Measurements from ENCODE around the gene PIP4K2C.
"Not testable (repeated sequence)": the region's sequence is repeated elsewhere in the genome, so short reads cannot be mapped to it uniquely, and the experiment has no call there.

The PIP4K2C gene

DNA sequence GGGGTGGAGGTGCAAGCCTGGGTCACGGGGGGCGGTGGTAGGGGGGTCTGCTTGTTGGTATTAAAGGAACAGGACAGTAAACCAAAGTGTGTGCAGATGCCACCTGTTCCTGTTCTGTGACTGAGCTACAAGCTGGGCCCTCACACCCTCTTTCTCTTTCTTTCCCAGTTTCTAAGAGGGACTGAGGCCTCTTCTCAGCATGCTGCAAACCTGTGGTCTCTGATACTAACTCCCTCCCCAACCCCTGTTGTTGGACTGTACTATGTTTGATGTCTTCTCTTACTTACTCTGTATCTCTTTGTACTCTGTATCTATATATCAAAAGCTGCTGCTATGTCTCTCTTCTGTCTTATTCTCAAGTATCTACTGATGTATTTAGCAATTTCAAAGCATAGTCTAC lies 6.9 kb upstream of the PIP4K2C start:
- DNase-seq: no peak

DNA sequence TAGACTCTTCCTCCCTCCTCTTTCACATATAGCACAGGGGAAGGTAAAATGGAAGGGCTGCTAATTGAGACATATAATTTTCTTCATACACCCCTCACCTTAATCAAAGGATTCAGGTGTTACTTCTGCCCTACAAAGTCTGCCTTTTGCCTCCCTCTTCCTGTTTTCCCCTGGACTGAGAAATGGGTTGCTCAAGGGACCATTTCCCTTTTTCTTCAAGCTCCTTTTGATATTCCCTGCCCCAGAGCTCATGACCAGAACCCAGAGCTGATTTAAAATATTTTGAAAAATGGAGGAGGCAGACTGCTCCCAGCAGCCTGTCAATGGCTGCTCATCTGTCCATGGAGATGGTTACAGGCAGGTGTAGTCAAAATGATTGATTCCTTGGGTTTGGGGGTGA lies 6.3 kb upstream of the PIP4K2C start:
- DNase-seq: no peak

DNA sequence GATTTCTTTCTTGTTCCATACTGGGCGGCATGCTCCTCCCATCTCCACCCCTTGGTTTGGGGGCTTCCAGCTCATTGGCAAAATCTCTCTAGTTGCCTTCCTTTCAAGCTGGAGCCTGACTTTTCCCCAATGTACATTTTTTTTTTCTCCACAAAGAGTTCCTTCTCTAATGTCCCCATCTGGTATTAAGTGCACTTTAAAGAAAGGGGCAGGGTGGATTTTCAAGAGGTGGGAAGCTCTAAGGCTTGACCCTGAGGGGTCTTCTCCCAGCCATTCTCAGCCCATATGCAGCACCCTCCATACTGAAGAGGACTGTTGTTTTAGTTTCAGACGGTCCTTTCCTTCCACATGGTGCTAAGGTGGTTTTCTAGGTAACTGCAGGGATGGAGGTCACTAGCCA lies 5.8 kb upstream of the PIP4K2C start:
- no peak for DNase-seq

DNA sequence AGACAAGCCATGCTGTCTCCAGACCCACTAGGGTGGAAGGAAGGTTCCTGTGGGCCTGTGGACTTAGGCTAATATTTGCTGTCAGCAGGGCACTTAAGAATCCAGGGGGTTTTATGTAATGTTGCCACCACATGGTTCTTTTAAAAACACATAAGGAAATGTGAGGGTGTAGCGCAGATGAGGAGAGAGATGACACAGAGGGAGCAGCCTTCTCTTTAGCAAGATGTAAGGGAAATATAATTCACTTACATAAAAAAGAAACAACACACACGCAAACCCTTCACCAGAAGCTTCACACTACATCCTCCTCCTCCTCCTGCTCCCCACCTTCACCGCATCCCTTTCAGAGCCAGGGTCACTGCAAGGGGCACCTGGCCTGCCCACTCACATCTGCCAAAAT lies 4.9 kb upstream of the PIP4K2C start:
- DNase-seq: no peak

DNA sequence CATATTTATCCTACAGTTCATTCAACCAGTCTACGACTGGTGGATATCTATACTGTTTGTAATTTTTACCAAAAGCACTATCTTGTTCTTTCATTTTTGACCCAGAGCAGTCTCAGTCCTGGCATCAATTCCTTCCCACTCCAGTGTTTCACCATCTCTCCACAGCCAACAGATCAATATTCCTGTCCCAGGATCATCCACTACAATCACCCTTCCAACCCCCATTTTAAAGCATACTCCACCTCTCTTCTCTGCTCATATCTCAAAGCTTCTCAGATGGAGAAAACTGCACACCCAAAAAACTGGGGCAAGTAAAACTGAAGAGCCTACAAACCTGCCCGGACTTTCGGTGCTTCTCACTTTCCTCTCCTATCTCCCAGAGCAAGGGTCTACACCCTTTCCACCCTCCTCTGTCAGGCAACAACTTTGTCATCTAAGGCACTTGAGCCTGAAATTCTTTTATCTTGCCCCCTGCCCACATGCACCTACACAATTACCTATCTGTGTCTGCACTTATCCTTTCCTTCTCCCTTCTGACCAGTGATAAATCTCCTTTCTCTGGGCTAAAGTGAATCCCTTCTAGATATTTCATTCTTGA lies 4.1 kb upstream of the PIP4K2C start:
- DNase-seq: no peak

DNA sequence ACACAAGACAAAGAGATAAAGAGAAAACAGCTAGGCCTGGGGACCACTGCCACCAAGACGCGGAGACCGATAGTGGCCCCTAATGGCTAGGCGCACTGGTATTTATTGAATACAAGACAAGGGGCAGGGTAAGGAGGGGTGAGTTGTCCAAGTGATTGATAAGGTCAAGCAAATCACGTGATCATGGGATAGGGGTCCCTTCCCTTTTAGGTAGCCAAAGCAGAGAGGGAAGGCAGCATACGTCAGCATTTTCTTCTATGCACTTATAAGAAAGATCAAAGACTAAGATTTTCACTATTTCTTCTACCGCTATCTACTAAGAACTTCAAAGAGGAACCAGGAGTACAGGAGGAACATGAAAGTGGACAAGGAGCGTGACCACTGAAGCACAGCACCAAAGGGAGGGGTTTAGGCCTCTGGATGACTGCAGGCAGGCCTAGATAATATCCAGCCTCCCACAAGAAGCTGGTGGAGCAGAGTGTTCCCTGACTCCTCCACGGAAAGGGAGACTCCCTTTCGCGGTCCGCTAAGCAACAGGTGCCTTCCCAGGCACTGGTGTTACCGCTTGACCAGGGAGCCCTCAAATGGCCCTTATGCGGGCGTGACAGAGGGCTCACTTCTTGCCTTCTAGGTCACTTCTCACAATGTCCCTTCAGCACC lies 1.9 kb upstream of the PIP4K2C start:
- not testable (repeated sequence) for DNase-seq

DNA sequence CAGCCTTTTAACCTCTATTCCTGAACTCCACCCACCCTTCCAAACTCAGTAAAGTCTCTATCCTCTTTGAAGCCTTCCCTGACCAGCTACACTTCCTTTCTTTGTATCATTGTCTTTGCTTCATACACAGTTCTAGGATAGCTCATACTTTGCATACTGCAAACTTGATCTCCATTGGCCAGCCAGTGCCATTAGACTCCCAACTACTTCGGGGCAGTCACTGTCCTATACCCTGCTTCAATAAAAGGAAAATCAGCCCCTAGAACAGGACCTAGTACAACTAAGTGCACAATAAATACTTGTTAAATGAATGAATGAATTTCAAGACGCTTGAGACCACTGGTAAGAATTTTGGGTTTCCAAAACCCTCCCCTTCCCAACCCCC lies 521 bp upstream of the PIP4K2C start:
- DNase-seq: no peak

DNA sequence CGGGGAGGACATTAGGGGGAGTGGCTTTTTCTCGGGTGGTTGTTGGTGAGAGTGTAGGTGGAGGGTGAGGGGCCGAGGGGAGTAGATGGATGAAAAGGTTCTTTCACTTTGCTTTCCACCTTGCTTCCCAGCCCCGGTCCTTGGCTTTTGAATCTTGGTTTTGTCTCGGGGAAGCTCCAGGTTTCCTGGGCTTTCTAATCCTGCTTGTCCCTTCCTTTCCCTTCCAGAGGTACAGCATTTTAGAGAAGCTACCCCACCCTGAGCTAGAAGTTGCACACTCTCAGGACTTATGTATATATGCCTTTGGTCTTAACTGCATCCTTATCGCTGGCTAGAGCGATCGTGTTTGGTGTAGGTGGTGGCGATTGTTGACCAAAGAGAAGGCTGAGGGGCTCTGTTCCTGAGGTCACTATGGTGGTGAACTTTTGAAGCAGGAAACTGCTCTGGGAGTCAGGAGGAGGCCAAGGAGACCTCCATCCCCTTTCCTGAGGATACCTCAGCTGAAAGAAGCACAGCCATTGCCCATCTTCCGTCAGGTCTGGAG lies 862 bp downstream of the PIP4K2C start:
- DNase-seq: no peak

DNA sequence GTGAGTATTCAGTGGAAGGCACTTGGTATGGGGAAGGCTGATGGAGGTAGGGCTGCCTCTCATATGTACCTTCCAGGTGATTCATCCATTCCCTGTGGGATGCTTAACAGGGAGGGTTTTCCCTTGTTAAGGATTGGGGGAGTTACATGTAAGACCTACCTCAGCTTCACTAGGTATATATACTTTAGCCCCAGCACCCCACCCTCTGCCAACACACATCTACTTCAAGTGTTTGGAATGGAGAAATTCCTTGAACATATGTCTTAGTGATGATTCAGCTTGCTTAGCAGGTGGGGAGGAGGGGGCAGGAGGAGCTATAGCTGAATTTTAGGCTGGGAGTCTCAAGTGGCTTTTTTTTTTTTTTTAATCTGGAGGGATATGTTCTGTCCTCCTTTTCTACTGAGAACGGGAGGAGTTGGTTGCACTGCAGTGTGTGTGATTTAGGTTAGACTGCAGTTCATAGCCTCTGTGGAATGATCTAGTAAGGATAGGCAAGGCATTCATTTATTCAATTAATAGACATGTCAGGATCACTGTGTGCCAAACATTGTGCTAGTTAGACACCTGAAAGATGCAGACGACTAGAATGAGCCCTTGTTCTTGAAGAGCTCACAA lies 1.7 kb downstream of the PIP4K2C start:
- DNase-seq: no peak

DNA sequence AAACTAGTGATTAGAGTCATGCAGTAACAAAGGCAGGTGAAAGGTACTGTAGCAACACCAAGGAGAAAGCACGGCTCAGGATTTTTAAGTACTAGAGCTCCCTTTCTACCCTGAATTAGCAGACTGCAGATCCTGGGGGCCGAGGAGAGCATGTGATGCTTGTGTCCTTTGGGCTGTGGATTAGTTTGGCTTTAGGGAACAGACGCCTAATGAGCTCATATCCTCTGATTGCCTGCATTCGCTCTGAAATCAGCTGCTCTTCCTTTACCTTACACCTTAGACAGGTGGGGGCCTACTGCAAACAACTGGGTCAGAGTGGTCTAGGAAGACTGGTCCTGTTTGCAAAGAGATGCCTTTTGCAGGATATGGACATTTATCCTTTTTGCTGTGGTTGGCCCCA lies 2.2 kb downstream of the PIP4K2C start:
- no peak for DNase-seq

DNA sequence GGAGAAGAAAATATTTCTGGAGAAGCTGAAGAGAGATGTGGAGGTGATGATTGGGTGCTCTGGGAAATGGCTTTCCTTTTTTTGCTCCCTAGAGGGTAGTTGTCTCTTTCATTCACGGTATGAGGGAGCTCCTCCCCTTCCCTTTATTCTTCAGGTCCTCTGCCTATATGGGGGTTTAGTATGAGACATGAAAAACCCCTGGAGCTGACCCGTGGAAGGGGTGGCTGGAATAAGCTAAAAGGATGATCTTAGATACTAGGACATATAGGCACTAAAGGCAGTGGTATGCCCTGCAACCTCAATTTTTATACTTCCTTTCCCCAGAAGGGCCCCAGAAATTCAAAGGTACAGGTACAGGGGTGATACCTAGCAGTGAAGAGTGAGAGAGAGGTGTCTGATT lies 9.4 kb downstream of the PIP4K2C start:
- DNase-seq: no peak

DNA sequence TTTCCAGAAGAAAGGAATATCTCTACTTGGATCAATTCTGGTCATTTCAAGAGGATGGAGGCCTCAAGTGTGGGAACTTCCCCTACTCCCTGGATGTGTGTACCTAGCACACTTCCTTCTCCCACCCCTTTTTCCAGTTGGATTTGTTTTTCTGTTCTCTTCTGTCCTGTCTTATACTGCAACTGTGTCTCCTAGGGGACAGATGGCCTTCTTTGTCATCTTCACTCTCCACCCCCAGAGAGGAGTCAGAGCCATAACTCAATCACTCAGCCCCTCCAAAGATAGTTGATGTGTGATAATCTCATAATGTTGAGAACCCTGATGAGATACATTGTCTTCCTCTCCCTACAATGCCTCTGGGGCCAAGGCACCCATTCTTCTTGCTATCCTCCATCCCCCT lies 11.6 kb downstream of the PIP4K2C start:
- DNase-seq: no peak

DNA sequence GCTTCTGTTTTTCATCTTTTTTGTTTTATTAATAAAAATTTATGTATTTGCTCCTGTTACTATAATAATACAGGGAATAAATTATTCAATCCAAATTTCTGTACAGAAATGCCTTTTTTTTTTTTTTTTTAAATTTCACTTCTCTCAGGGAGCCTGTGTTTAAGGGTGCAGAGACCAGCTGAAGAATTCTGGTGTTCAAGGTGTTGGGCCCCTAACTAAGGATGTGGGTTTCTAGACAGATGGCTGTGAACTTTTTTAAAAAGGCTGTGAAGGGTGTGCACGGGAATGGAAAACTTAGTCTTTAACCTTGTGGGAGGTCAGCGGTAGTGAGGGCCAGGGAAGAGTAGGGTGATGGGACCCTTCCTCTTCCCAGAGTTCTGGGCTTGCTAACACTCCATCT lies 12.3 kb downstream of the PIP4K2C start:
- DNase-seq: no peak

DNA sequence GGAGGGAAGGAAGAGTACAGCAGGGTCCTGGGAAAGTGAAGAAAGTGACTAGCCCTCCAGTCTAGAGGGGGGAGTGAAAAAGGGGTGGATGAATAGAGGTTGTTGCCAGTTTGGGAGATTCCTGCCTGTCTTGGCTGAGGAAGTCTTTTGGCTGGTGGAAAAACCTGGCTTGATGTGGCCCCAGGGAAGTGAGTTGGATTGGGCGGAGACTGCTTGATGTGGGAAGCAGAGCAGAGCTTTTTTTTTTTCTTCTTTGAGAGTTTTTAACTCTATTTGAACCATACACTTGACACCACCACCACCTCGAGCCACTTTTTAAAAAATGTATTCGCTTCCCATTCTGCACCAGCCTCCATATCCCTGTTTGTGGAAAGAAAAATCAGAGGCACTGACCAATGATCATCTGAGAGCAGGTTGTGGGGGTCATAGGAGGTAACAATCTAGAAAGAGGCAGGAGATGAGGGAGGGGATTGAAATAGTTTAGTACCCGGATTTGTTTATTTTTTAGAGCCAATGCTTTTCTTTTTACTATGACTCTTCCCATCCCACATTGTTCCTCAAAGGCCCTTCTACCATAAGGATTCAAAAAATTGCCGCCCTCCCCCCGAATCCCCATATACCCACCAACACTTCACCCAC lies 12.9 kb downstream of the PIP4K2C start:
- DNase-seq: peak; percentile 61

DNA sequence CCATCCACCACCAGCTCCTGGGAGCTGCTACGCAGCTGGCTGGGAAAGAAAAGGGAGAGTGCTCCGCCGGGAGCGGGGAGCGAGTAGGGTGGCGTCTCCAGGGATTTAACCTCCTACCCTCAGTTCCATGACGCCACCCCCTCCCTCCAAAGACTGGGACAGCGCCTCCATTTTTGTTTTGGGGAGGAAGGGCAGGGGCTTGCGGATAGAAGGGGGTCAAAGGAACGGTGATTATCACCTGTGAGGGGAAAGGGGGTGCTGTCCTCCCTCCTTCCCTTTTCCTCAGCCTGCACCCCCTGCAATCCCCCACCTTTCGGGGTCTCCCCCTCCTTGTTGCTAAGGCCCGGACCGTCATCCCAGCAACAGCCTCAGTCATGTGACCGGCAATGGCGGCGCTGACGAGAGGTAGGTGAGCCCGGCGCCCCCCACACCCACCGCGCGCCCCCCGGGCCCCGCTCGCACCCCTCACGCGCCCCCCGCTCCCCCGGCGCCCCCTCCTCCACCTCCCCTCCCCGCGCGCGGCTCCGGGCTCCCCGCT lies 13.5 kb downstream of the PIP4K2C start, which contains the start of gene DTX3:
Gene DTX3 (plus strand): TSS at position 371 of the 538 bp plus-strand sequence. CDS start 1,694 bp downstream, outside the sequence.
- peak; percentile 70 for DNase-seq

DNA sequence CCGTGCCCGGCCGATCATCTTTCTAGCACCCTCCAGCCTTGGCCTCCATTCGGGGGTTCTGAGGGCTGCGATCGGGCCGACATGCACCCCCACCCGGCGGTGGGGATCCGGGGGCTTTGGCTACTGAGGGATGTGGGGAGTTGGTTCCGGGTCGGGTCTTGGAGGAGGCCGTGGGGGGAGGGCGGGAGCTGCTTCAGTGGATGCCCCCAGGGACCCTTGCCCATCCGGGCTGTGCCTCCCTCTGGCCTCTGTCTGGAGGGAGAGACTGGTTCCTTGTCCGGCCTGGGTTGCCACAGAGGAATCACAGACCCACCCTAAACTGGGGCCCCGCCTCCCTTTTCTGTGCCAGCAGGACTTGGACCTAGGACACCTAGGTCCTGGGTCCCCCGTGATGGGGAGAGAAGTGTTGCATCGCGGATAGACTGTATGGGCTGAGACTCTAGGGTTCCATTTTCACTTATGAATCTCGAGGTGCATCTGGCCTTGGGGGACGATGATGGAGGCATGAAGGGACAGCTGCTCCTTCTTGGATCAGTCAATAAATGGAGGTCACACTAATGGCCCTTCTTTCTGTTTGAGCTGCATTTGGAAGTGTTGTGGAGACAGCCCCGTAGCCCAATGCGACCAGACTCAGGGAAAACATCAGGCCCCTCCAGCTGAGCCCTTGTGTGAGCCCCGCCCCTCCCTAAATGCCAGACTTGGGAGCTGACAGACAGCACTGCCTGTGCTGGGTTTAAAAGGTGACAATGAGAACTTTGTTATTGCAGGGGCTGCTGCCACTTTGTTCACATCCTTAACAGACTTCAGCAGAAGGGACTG lies 14.2 kb downstream of the PIP4K2C start:
- DNase-seq: peak; percentile 55

DNA sequence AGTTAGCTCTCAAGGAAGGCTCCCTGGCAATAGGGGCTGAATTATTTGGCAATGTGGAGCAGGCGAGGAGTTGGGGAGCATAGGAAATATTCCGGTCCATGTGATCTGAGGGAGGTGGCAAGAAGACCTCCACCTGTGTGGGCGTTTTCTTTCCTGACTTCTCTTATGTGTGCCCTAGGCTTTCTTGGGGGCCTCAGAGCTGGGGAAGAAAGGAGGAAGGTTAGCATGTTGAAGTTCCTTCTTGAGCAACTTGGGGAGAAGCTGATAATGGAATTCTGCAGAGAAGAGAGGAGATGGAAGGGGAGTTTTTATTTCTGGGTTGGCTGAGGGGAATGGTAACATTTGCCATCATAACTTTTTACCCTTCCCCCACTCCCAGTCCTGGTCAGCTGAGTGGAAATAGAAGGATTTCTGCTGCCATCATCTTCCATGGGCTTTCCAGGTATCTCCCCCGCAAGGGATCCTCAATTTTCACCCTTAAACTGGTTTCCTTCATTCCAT lies 14.9 kb downstream of the PIP4K2C start:
- no peak for DNase-seq

DNA sequence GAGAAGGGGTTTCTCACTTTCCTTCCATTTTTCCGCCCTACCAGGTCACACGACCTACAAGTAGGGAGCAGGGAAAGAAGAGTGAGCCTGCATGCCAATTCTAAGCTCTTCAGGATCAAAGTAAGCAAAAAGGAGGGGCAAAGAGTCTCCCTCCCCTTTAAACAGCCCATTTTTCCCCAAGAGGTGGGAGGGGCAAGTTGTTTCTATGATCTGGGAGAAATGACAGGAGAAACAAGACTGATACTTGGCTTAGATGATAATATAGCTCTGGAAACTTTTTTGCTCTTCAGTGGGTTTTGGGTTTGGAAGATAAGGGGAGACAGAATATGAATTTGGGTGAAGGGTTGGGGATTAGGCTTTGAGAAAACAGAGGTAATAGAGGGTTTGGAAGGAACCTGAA lies 15.4 kb downstream of the PIP4K2C start:
- DNase-seq: no peak

DNA sequence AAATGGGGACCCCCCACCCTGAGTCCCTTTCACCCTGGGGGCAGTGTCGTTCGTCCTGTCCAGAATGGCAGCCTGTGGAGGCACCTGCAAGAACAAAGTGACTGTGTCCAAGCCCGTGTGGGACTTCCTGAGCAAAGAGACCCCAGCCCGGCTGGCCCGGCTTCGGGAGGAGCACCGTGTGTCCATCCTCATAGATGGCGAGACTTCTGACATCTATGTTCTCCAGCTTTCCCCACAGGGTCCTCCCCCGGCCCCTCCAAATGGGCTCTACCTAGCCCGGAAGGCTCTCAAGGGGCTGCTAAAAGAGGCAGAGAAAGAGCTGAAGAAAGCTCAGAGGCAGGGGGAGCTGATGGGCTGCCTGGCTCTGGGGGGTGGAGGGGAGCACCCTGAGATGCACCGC lies 15.8 kb downstream of the PIP4K2C start:
- no peak for DNase-seq

DNA sequence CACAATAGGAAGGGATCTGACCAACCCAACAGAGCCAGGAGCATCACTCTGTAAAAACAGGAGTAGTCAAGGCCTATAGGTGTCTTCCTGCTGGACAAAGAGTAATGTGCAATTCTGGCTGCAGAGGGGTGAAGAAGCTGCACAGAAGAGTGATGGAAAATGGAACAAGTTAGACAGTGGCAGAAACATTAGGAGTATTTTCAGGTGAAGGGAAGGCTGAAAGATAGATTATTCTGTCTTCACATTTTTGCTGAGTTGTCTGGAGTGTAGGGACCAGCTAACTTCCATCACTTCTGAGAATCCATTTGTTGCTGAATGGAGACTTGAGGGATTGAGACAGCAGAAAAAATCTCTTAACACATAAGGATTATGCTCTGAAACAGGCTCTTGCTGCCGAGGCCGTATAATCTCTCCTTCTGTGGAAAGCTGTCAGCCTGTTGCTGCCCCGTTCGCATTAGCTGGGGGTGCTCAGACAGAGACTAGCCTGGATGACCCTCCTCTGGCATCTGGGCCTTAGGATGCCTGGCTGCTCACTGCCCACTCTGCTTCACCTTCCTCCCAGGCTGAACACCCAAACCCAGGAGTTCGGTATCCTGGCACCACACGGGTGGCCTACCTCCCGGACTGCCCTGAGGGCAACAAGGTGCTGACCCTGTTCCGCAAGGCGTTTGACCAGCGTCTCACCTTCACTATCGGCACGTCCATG lies 17.1 kb downstream of the PIP4K2C start:
- no peak for DNase-seq

DNA sequence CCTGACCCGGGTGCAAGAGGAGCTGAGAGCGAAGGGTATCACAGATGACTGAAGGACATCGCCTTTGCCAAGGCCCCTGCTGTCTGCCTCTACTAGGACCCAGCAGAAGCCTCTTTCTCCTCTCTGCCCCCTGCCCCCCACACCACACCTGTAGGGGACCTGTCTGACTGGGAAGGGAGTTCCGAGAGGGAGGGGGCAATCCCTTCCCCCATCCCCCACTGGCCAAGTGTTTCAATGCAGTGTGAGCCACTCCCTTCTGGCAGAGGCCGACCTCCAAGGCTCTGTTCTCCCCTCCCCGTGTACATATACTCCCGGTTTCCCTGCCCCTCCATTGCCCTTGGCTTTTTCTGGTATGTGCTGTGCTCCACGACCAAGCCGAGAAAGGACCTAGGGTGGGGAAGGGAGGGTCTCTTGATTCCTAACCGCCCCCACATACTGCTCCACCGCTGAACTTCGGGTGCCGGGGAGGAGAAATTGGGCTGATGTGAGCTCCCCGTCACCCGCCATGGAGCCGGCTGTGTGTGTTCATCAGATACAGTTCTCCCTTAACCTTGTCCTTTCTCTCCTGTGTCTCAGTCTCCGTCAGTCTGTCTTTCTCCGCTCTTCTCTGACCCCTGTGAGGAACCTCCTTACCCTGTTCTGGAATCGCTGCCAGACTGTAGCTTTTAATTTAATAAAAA lies 18.2 kb downstream of the PIP4K2C start:
- DNase-seq: no peak

All from right kidney (tissue), 1 donor.